ENCODE results near the gene NPAT.

DNA sequence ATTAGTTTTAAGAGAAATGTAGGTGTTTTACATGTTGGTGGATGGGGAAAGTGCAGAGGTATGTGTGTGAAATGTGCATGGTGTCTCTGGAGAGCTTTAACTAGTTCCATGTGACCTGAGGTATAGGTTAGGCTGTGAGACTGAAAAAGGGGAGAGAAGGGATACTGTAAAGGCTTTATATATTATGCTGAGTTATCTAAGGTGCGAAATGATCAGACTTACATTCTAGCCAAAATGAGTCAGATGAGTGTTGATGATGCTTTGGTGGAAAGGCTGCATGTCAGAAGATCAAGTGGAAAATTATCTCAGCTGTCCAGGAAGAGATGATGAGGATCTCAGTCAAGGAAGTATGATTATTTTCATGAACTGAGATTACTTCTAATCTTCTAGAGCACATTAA lies 85.2 kb downstream of the NPAT start:
- TF ChIP-seq FOSL1 (IDR thresholded peaks at IDR 0.05; ENCODE audit: low read depth) (no peak), POLR2A (IDR thresholded peaks at IDR 0.05; ENCODE audit: borderline replicate concordance, extremely low read depth, insufficient read depth, insufficient read length) (no peak), POLR2AphosphoS5 (IDR thresholded peaks at IDR 0.05; ENCODE audit: low read depth, low read length) (no peak), EGR1 (IDR thresholded peaks at IDR 0.05; ENCODE audit: low read depth) (no peak), SIN3A (IDR thresholded peaks at IDR 0.05; ENCODE audit: low read depth) (no peak), ZFX (IDR thresholded peaks at IDR 0.05) (no peak), EZH2phosphoT487 (IDR thresholded peaks at IDR 0.05; ENCODE audit: borderline replicate concordance) (no peak), SP1 (IDR thresholded peaks at IDR 0.05; ENCODE audit: low read depth) (no peak), SRF (IDR thresholded peaks at IDR 0.05; ENCODE audit: low read depth) (no peak)
- TF ChIP-seq, protein P1, sequence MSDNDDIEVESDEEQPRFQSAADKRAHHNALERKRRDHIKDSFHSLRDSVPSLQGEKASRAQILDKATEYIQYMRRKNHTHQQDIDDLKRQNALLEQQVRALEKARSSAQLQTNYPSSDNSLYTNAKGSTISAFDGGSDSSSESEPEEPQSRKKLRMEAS (IDR thresholded peaks at IDR 0.05): no peak
- TF ChIP-seq, protein P2, sequence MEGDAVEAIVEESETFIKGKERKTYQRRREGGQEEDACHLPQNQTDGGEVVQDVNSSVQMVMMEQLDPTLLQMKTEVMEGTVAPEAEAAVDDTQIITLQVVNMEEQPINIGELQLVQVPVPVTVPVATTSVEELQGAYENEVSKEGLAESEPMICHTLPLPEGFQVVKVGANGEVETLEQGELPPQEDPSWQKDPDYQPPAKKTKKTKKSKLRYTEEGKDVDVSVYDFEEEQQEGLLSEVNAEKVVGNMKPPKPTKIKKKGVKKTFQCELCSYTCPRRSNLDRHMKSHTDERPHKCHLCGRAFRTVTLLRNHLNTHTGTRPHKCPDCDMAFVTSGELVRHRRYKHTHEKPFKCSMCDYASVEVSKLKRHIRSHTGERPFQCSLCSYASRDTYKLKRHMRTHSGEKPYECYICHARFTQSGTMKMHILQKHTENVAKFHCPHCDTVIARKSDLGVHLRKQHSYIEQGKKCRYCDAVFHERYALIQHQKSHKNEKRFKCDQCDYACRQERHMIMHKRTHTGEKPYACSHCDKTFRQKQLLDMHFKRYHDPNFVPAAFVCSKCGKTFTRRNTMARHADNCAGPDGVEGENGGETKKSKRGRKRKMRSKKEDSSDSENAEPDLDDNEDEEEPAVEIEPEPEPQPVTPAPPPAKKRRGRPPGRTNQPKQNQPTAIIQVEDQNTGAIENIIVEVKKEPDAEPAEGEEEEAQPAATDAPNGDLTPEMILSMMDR (IDR thresholded peaks at IDR 0.05 in 2 of 3, conservative IDR thresholded peaks at IDR 0.05 in 1 of 3; ENCODE audit: borderline replicate concordance in 1 of 3, insufficient read depth in 1 of 3, low read depth in 2 of 3, low read length in 2 of 3): no peak
- TF ChIP-seq, protein P3, sequence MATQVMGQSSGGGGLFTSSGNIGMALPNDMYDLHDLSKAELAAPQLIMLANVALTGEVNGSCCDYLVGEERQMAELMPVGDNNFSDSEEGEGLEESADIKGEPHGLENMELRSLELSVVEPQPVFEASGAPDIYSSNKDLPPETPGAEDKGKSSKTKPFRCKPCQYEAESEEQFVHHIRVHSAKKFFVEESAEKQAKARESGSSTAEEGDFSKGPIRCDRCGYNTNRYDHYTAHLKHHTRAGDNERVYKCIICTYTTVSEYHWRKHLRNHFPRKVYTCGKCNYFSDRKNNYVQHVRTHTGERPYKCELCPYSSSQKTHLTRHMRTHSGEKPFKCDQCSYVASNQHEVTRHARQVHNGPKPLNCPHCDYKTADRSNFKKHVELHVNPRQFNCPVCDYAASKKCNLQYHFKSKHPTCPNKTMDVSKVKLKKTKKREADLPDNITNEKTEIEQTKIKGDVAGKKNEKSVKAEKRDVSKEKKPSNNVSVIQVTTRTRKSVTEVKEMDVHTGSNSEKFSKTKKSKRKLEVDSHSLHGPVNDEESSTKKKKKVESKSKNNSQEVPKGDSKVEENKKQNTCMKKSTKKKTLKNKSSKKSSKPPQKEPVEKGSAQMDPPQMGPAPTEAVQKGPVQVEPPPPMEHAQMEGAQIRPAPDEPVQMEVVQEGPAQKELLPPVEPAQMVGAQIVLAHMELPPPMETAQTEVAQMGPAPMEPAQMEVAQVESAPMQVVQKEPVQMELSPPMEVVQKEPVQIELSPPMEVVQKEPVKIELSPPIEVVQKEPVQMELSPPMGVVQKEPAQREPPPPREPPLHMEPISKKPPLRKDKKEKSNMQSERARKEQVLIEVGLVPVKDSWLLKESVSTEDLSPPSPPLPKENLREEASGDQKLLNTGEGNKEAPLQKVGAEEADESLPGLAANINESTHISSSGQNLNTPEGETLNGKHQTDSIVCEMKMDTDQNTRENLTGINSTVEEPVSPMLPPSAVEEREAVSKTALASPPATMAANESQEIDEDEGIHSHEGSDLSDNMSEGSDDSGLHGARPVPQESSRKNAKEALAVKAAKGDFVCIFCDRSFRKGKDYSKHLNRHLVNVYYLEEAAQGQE (IDR thresholded peaks at IDR 0.05; ENCODE audit: low read depth): no peak
- TF ChIP-seq, protein P4, sequence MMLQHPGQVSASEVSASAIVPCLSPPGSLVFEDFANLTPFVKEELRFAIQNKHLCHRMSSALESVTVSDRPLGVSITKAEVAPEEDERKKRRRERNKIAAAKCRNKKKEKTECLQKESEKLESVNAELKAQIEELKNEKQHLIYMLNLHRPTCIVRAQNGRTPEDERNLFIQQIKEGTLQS (IDR thresholded peaks at IDR 0.05): no peak
